Subcutaneous abdominal adipose tissue (tissue), 5 donors: ENCODE data around the gene CELA2A.
"Not testable (repeated sequence)": the region's sequence is repeated elsewhere in the genome, so short reads cannot be mapped to it uniquely, and the experiment has no call there.

Experiments
- H3K27ac ChIP-seq: one replicate; pipeline ENCODE4 v1.7.0; 2013; ENCODE audit warnings: low read depth, mild to moderate bottlenecking, inconsistent platforms, low read length, moderate library complexity
- H3K27me3 ChIP-seq, 5 donors: one replicate each; pipeline ENCODE4 v1.7.0; 2013; ENCODE audit warnings: low read length in 5 of 5, inconsistent platforms in 1 of 5; ENCODE audit not compliant: control insufficient read depth in 5 of 5, insufficient read depth in 4 of 5
- H3K36me3 ChIP-seq, 5 donors: one replicate each; pipeline ENCODE4 v1.7.0; 2013; ENCODE audit warnings: low read length in 5 of 5; ENCODE audit not compliant: control insufficient read depth in 5 of 5, insufficient read depth in 5 of 5
- H3K4me1 ChIP-seq, 5 donors: one replicate each; pipeline ENCODE4 v1.7.0; 2013; ENCODE audit warnings: low read length in 5 of 5, mild to moderate bottlenecking in 3 of 5, moderate library complexity in 1 of 5; ENCODE audit not compliant: control insufficient read depth in 5 of 5, insufficient read depth in 5 of 5
- H3K4me3 ChIP-seq, 5 donors: one replicate each; pipeline ENCODE4 v1.7.0; 2013; ENCODE audit warnings: low read length in 5 of 5, low read depth in 1 of 5
- H3K9ac ChIP-seq, 5 donors: one replicate each; pipeline ENCODE4 v1.7.0; 2013; ENCODE audit warnings: low read length in 5 of 5, mild to moderate bottlenecking in 4 of 5, moderate library complexity in 3 of 5
- H3K9me3 ChIP-seq, 5 donors: one replicate each; pipeline ENCODE4 v1.7.0; 2013; ENCODE audit warnings: low read length in 5 of 5; ENCODE audit not compliant: control insufficient read depth in 5 of 5
- donor health status: healthy.
- donor health status: healthy.
- donor health status: healthy.
- donor health status: healthy.
- donor health status: healthy.

Gene CELA2A

GRCh38 chr1:15477646-15478212 lies 21.2 kb downstream of the CELA2A start:
- Histone ChIP-seq H3K9me3 (no peaks in the 10 kb centered on the region), H3K4me1 (no peaks in the 10 kb centered on the region), H3K9ac (no peak overlapping the region), H3K27me3 (no peaks in the 10 kb centered on the region), H3K36me3 (no peaks in the 10 kb centered on the region), H3K4me3 (no peak overlapping the region), H3K27ac (no peak overlapping the region)

GRCh38 chr1:15479654-15480347 lies 23.3 kb downstream of the CELA2A start:
- no peak overlapping the region for H3K4me3 ChIP-seq

GRCh38 chr1:15482455-15482854 lies 25.9 kb downstream of the CELA2A start:
- H3K9ac ChIP-seq, H3K27me3 ChIP-seq, H3K27ac ChIP-seq, H3K9me3 ChIP-seq, H3K4me1 ChIP-seq, H3K4me3 ChIP-seq: not testable (repeated sequence)
- H3K36me3 ChIP-seq, result peaks cover 0 to 12% (median 2%) of the 10 kb centered on the region in 5 donors

More at GRCh38 chr1:15479654-15480347, 23.3 kb downstream of the CELA2A start:
- no peaks in the 10 kb centered on the region for H3K36me3 ChIP-seq
- H3K9me3 ChIP-seq, result no peaks in the 10 kb centered on the region
- no peak overlapping the region for H3K27ac ChIP-seq
- H3K4me1 ChIP-seq, result no peaks in the 10 kb centered on the region
- H3K27me3 ChIP-seq, result no peaks in the 10 kb centered on the region
- no peak overlapping the region for H3K9ac ChIP-seq

- H3K9me3 ChIP-seq, H3K27ac ChIP-seq, H3K27me3 ChIP-seq, H3K4me3 ChIP-seq, H3K9ac ChIP-seq, H3K4me1 ChIP-seq: not testable (repeated sequence)
- peaks cover 0 to 13% (median 2%) of the 10 kb centered on the region in 5 donors for H3K36me3 ChIP-seq
Observed at GRCh38 chr1:15482983-15483543, 26.5 kb downstream of the CELA2A start.

GRCh38 chr1:15483971-15484370 lies 27.4 kb downstream of the CELA2A start:
- H3K27me3 ChIP-seq, result no peaks in the 10 kb centered on the region
- H3K27ac ChIP-seq, result no peak overlapping the region
- H3K4me3 ChIP-seq, result no peak overlapping the region

GRCh38 chr1:15484443-15484842 lies 27.9 kb downstream of the CELA2A start:
- not testable (repeated sequence) for H3K9me3 ChIP-seq, H3K4me1 ChIP-seq, H3K4me3 ChIP-seq, H3K27me3 ChIP-seq, H3K27ac ChIP-seq, H3K9ac ChIP-seq
- H3K36me3 ChIP-seq, result peaks cover 0 to 13% (median 2%) of the 10 kb centered on the region in 5 donors

More at GRCh38 chr1:15483971-15484370, 27.4 kb downstream of the CELA2A start:
- no peaks in the 10 kb centered on the region for H3K9me3 ChIP-seq
- peaks cover 0 to 13% (median 2%) of the 10 kb centered on the region in 5 donors for H3K36me3 ChIP-seq
- no peaks in the 10 kb centered on the region for H3K4me1 ChIP-seq
- no peak overlapping the region for H3K9ac ChIP-seq

GRCh38 chr1:15485636-15486035 lies 29.1 kb downstream of the CELA2A start:
- H3K9ac ChIP-seq, result no peak overlapping the region
- no peaks in the 10 kb centered on the region for H3K27me3 ChIP-seq

GRCh38 chr1:15486844-15487610 lies 30.5 kb downstream of the CELA2A start:
- H3K27ac ChIP-seq, H3K4me1 ChIP-seq, H3K9ac ChIP-seq, H3K27me3 ChIP-seq, H3K4me3 ChIP-seq, H3K9me3 ChIP-seq: not testable (repeated sequence)
- peaks cover 0 to 22% (median 3%) of the 10 kb centered on the region in 5 donors for H3K36me3 ChIP-seq

More at GRCh38 chr1:15485636-15486035, 29.1 kb downstream of the CELA2A start:
- Histone ChIP-seq H3K9me3 (peaks cover 0 to 4% (median 0%) of the 10 kb centered on the region in 5 donors), H3K36me3 (peaks cover 0 to 13% (median 2%) of the 10 kb centered on the region in 5 donors), H3K27ac (no peak overlapping the region), H3K4me3 (no peak overlapping the region), H3K4me1 (no peaks in the 10 kb centered on the region)

- peaks cover 0 to 4% (median 0%) of the 10 kb centered on the region in 5 donors for H3K9me3 ChIP-seq
- no peaks in the 10 kb centered on the region for H3K27me3 ChIP-seq
- no peak overlapping the region for H3K9ac ChIP-seq
- H3K4me3 ChIP-seq, result no peak overlapping the region
- H3K36me3 ChIP-seq, result peaks cover 0 to 35% (median 14%) of the 10 kb centered on the region in 5 donors
- no peak overlapping the region for H3K27ac ChIP-seq
- no peaks in the 10 kb centered on the region for H3K4me1 ChIP-seq
Observed at GRCh38 chr1:15488371-15488770, 31.8 kb downstream of the CELA2A start.
